PC-3 (cell line): ENCODE data around the gene HECTD2. TPM values are rescaled to one million over a fixed set of nuclear protein-coding genes. Genes with fewer than 3 reads are reported as not detected.

Source experiments
- ATAC-seq: fragments of 200-7000 bp; cut with Tn5 transposase; 2 replicates; pipeline ENCODE4 v1.9.1; 2020; ENCODE audit warnings: mild to moderate bottlenecking, moderate library complexity
- BruUV-seq: library from RNA; stranded (reverse); fragments of 400-500 nt; replicated peaks from 2 replicates; lab custom pipeline; 2021; lab: Mats Ljungman, UMichigan
- CTCF ChIA-PET: fragments of 300-600 bp; sonication (Branson Sonifier 250); formaldehyde crosslinking; loops from one replicate; lab custom pipeline; 2022; ENCODE audit warnings: antibody characterized with exemption; lab: Charles Lee
- POLR2A ChIA-PET: fragments of 300-600 bp; sonication (Branson Sonifier 250); formaldehyde crosslinking; loops from one replicate; lab custom pipeline; 2022; ENCODE audit warnings: antibody characterized with exemption; ENCODE audit not compliant: unreplicated experiment; lab: Charles Lee
- DNase-seq: peaks from one replicate; pipeline ENCODE4 v3.0.0-alpha.2; 2015
- H2AFZ ChIP-seq: fragments of 300-600 bp; sonication (generic); 2 replicates; pipeline ENCODE4 v1.6.0; 2016; ENCODE audit warnings: antibody characterized with exemption, low read length
- H3F3A ChIP-seq: fragments of 300-600 bp; sonication (generic); one replicate; pipeline ENCODE4 v1.6.0; 2017; ENCODE audit warnings: antibody characterized with exemption, low read length, control low read depth, mild to moderate bottlenecking; ENCODE audit not compliant: unreplicated experiment
- H3K27ac ChIP-seq: fragments of 300-600 bp; sonication (generic); 2 replicates; pipeline ENCODE4 v1.5.1; 2016; ENCODE audit warnings: mild to moderate bottlenecking, low read length
- H3K27me3 ChIP-seq: fragments of 300-600 bp; sonication (generic); 2 replicates; pipeline ENCODE4 v1.6.1; 2016; ENCODE audit warnings: low read length, mixed read lengths
- H3K36me3 ChIP-seq: fragments of 300-600 bp; sonication (generic); 2 replicates; pipeline ENCODE4 v1.6.1; 2016; ENCODE audit warnings: low read depth, mixed run types, low read length, mixed read lengths
- H3K4me1 ChIP-seq: fragments of 300-600 bp; sonication (generic); 2 replicates; pipeline ENCODE4 v1.5.1; 2016; ENCODE audit warnings: low read length; ENCODE audit not compliant: insufficient read depth
- H3K4me2 ChIP-seq: fragments of 300-600 bp; sonication (generic); 2 replicates; pipeline ENCODE4 v1.6.0; 2016; ENCODE audit warnings: low read length
- H3K4me3 ChIP-seq: fragments of 300-600 bp; sonication (generic); 2 replicates; pipeline ENCODE4 v1.5.1; 2016; ENCODE audit warnings: mild to moderate bottlenecking, low read length, mixed read lengths
- H3K79me2 ChIP-seq: fragments of 300-600 bp; sonication (generic); 2 replicates; pipeline ENCODE4 v1.6.1; 2017; ENCODE audit warnings: low read length, mixed read lengths
- H3K9ac ChIP-seq: fragments of 300-600 bp; sonication (generic); 2 replicates; pipeline ENCODE4 v1.6.0; 2016; ENCODE audit warnings: mild to moderate bottlenecking, low read length
- H3K9me2 ChIP-seq: fragments of 300-600 bp; sonication (generic); replicated peaks from 2 replicates; pipeline ENCODE4 v1.6.1; 2016; ENCODE audit warnings: mixed run types, low read length, mixed read lengths
- H3K9me3 ChIP-seq: fragments of 300-600 bp; sonication (generic); 2 replicates; pipeline ENCODE4 v1.6.1; 2016; ENCODE audit warnings: low read length, mixed read lengths
- H4K20me1 ChIP-seq: fragments of 300-600 bp; sonication (generic); 2 replicates; pipeline ENCODE4 v1.6.1; 2016; ENCODE audit warnings: low read length, mixed read lengths
- EZH2 ChIP-seq: fragments of 300-600 bp; sonication (generic); IDR thresholded peaks from one replicate; pipeline ENCODE4 v1.6.1; 2017; ENCODE audit warnings: antibody characterized with exemption, mild to moderate bottlenecking, low read length; ENCODE audit not compliant: unreplicated experiment
- EZH2phosphoT487 ChIP-seq: fragments of 300-600 bp; sonication (generic); IDR thresholded peaks from 2 replicates; pipeline ENCODE4 v1.6.1; 2018; ENCODE audit warnings: mild to moderate bottlenecking, antibody characterized with exemption, low read length, borderline replicate concordance
- intact Hi-C: fragments of 100-400 bp; cut with micrococcal nuclease; formaldehyde crosslinking; loops from 2 replicates; pipeline ENCODE4 v1.9.0; 2023
- total RNA-seq: library from RNA; depleted of rRNA; stranded (reverse); fragments of >200 nt; gene quantifications from 2 replicates; pipeline ENCODE4 v1.2.3, GENCODE V29; 2014
- TF ChIP-seq, protein P1 (sequence below): fragments of 300-600 bp; sonication (generic); conservative IDR thresholded peaks from 2 replicates; pipeline ENCODE4 v1.5.1; 2017; ENCODE audit warnings: antibody characterized with exemption, low read depth, mild to moderate bottlenecking, low read length

HECTD2 gene
- total RNA-seq, 1 experiment from 2014 or later, result 2.9 TPM

DNA sequence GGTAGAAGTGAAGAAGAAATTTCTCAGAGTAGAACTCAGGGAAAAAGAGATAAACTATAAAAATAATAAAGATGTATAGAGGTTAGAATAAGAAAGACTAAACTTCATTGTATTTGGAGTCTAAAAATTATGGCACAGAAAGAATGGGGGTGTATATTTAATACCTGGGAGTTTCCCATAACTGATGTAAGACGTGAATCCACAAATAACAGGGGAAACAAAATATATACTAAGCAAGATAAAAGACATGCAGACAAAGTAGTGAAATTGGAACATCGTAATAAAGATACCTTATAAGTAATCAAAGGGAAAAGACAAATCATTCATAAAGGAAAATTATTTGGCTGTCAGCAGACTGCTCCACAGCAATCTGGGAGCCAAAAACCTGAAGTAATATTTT, 62.8 kb downstream of the HECTD2 start:
- Histone ChIP-seq H4K20me1 (no peaks in the 10 kb centered on the region), H3K9ac (no peak overlapping the region), H3K9me2 (no peaks in the 10 kb centered on the region), H3K27me3 (no peaks in the 10 kb centered on the region), H3K4me3 (no peak overlapping the region), H3K27ac (no peak overlapping the region), H3F3A (no peaks in the 10 kb centered on the region), H3K4me2 (no peak overlapping the region), H2AFZ (no peak overlapping the region), H3K36me3 (no peaks in the 10 kb centered on the region), H3K9me3 (no peaks in the 10 kb centered on the region), H3K79me2 (no peaks in the 10 kb centered on the region), H3K4me1 (no peaks in the 10 kb centered on the region)
- ChIA-PET POLR2A (no interaction called here), CTCF (no interaction called here)
- DNase-seq (no peak), ATAC-seq (no peak)
- intact Hi-C loops, result no loop called here
- no TSS peak for BruUV-seq
- TF ChIP-seq, protein P1, sequence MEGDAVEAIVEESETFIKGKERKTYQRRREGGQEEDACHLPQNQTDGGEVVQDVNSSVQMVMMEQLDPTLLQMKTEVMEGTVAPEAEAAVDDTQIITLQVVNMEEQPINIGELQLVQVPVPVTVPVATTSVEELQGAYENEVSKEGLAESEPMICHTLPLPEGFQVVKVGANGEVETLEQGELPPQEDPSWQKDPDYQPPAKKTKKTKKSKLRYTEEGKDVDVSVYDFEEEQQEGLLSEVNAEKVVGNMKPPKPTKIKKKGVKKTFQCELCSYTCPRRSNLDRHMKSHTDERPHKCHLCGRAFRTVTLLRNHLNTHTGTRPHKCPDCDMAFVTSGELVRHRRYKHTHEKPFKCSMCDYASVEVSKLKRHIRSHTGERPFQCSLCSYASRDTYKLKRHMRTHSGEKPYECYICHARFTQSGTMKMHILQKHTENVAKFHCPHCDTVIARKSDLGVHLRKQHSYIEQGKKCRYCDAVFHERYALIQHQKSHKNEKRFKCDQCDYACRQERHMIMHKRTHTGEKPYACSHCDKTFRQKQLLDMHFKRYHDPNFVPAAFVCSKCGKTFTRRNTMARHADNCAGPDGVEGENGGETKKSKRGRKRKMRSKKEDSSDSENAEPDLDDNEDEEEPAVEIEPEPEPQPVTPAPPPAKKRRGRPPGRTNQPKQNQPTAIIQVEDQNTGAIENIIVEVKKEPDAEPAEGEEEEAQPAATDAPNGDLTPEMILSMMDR, result no peak
- no peak for TF ChIP-seq EZH2phosphoT487
- TF ChIP-seq EZH2, result no peak

DNA sequence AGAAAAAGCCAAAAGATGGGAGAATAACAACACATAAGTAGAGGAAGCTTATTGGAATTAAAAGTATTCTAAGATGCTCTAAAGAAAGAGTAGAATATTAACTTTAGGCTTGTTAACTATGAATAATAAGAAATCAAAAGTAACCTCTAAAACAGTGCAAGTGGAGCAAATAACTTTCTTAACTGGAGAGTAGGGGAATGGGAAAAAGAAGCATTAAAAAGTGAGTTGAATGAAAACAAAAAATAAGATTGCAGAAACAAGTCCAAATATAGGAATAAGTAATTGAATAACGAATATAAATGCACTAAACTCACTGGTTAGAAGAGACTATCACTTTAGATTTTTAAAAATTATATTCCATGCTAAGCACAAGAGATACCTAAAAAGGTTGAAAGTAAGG, 63.9 kb downstream of the HECTD2 start:
- POLR2A ChIA-PET, result no interaction called here
- H3F3A ChIP-seq, result no peaks in the 10 kb centered on the region
- TF ChIP-seq EZH2, result no peak
- H3K9me3 ChIP-seq, result no peaks in the 10 kb centered on the region
- H3K36me3 ChIP-seq, result no peaks in the 10 kb centered on the region
- H4K20me1 ChIP-seq, result no peaks in the 10 kb centered on the region
- H3K4me1 ChIP-seq, result no peaks in the 10 kb centered on the region
- no peak overlapping the region for H3K9ac ChIP-seq
- no peak for ATAC-seq
- H3K79me2 ChIP-seq, result no peaks in the 10 kb centered on the region
- H3K4me2 ChIP-seq, result no peak overlapping the region
- no TSS peak for BruUV-seq
- intact Hi-C loops, result no loop called here
- H2AFZ ChIP-seq, result no peak overlapping the region
- no peak overlapping the region for H3K27ac ChIP-seq
- no peaks in the 10 kb centered on the region for H3K27me3 ChIP-seq
- CTCF ChIA-PET, result no interaction called here
- no peaks in the 10 kb centered on the region for H3K9me2 ChIP-seq
- DNase-seq, result no peak
- H3K4me3 ChIP-seq, result no peak overlapping the region

DNA sequence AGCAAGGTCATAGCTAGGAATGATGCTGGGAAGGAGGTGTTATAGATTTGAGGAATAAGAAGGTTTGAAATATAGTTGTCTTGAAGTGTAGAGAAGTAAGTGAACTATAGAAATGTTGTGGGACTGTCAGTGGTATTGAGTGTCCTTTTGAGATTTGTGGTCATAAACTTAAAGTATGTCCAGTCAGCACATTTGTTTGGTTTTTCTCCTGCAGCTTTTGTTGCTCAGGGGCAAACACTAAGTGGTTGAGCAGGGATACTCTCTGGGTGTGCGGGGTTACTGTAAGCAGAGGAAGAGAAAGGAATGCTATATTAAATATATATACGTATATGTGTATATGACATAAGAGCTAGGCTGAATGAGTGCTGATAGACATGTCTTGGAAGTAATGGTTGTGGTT, 67.1 kb downstream of the HECTD2 start:
- no peak overlapping the region for H3K9ac ChIP-seq
- H3K4me3 ChIP-seq, result no peak overlapping the region
- H3K36me3 ChIP-seq, result no peaks in the 10 kb centered on the region
- H2AFZ ChIP-seq, result no peak overlapping the region
- DNase-seq, result no peak
- no peaks in the 10 kb centered on the region for H4K20me1 ChIP-seq
- H3K9me3 ChIP-seq, result no peaks in the 10 kb centered on the region
- no peaks in the 10 kb centered on the region for H3K79me2 ChIP-seq
- H3K27me3 ChIP-seq, result no peaks in the 10 kb centered on the region
- intact Hi-C loops, result no loop called here
- H3K4me2 ChIP-seq, result no peak overlapping the region
- no peaks in the 10 kb centered on the region for H3K9me2 ChIP-seq
- ChIA-PET CTCF (interaction anchor here (0.7 kb wide), 1 partner anchor 15 kb away, joined by 6 read pairs; no protein-coding TSS in a partner anchor), POLR2A (no interaction called here)
- TF ChIP-seq, protein P1, result no peak
- TF ChIP-seq EZH2phosphoT487 (no peak), EZH2 (no peak)
- no peak overlapping the region for H3K27ac ChIP-seq
- H3F3A ChIP-seq, result no peaks in the 10 kb centered on the region
- no peaks in the 10 kb centered on the region for H3K4me1 ChIP-seq
- ATAC-seq, result no peak
- BruUV-seq, result no TSS peak
